Cardiac fibroblast (primary cell): ENCODE data around the gene SFR1.
A peak's percentile ranks its signal among the peaks of the same experiment; 100 is the strongest.

Source experiments
- DNase-seq, 2 donors: peaks; one replicate each; pipeline versions ENCODE4 v3.0.0 to v3.0.0-alpha.2; 2010; ENCODE audit warnings: low read depth in 2 of 2
- H3K4me3 ChIP-seq, 2 donors: replicated peaks in 1 of 2; 1 replicate in 1 of 2; 2 replicates in 1 of 2; pipeline ENCODE4 v1.5.1; 2011; ENCODE audit warnings: low read depth in 2 of 2, low read length in 2 of 2, mild to moderate bottlenecking in 2 of 2, moderate library complexity in 1 of 2
- CTCF ChIP-seq: IDR thresholded peaks from one replicate; pipeline ENCODE4 v1.5.1; 2011; ENCODE audit warnings: low read depth, mild to moderate bottlenecking, low read length, inconsistent platforms

Gene SFR1

GRCh38 chr10:104090611-104091010 lies 31.4 kb upstream of the SFR1 start:
- no peak for TF ChIP-seq CTCF
- H3K4me3 ChIP-seq: no peak overlapping the region
- peak; percentile 25 to 26 for DNase-seq

- TF ChIP-seq CTCF: no peak
Measured at GRCh38 chr10:104092749-104093148, 29.2 kb upstream of the SFR1 start.

GRCh38 chr10:104096692-104097091 lies 25.3 kb upstream of the SFR1 start:
- TF ChIP-seq CTCF: no peak
- H3K4me3 ChIP-seq: no peak overlapping the region
- no peak for DNase-seq

More at GRCh38 chr10:104092749-104093148, 29.2 kb upstream of the SFR1 start:
- DNase-seq: no peak
- H3K4me3 ChIP-seq: no peak overlapping the region

- DNase-seq: peak in 1 of 2 donors; percentile 72
- TF ChIP-seq CTCF: no peak
- H3K4me3 ChIP-seq: no peak overlapping the region
Measured at GRCh38 chr10:104098358-104098925, 23.5 kb upstream of the SFR1 start.

GRCh38 chr10:104099269-104099668 lies 22.7 kb upstream of the SFR1 start:
- H3K4me3 ChIP-seq: no peak overlapping the region
- TF ChIP-seq CTCF: no peak
- DNase-seq: peak; percentile 27 to 72

- no peak for TF ChIP-seq CTCF
- no peak overlapping the region for H3K4me3 ChIP-seq
- peak in 1 of 2 donors; percentile 43 for DNase-seq
Measured at GRCh38 chr10:104099941-104100340, 22.0 kb upstream of the SFR1 start.

GRCh38 chr10:104100795-104101194 lies 21.2 kb upstream of the SFR1 start:
- H3K4me3 ChIP-seq: no peak overlapping the region
- DNase-seq: no peak
- TF ChIP-seq CTCF: no peak
